Muscle layer of colon (tissue), 2 donors: ENCODE results near the gene CARNS1.
A peak's percentile ranks its signal among the peaks of the same experiment; 100 is the strongest.

ENCODE experiments used
- H3K27ac ChIP-seq: one replicate; pipeline ENCODE4 v1.7.0; 2013; ENCODE audit warnings: low read depth, mild to moderate bottlenecking, low read length, moderate library complexity
- H3K27me3 ChIP-seq, 2 donors: one replicate each; pipeline ENCODE4 v1.7.0; 2013; ENCODE audit warnings: low read length in 2 of 2, mild to moderate bottlenecking in 2 of 2; ENCODE audit not compliant: insufficient read depth in 2 of 2, control insufficient read depth in 1 of 2
- H3K36me3 ChIP-seq: one replicate; pipeline ENCODE4 v1.7.0; 2013; ENCODE audit warnings: mild to moderate bottlenecking, low read length; ENCODE audit not compliant: insufficient read depth
- H3K4me1 ChIP-seq: one replicate; pipeline ENCODE4 v1.7.0; 2013; ENCODE audit warnings: mild to moderate bottlenecking, low read length; ENCODE audit not compliant: insufficient read depth
- H3K4me3 ChIP-seq, 2 donors: one replicate each; pipeline ENCODE4 v1.7.0; 2013; ENCODE audit warnings: low read length in 2 of 2, low read depth in 1 of 2, mild to moderate bottlenecking in 1 of 2, moderate library complexity in 1 of 2
- H3K9ac ChIP-seq: one replicate; pipeline ENCODE4 v1.7.0; 2013; ENCODE audit warnings: low read length
- H3K9me3 ChIP-seq: one replicate; pipeline ENCODE4 v1.7.0; 2013; ENCODE audit warnings: mild to moderate bottlenecking, low read length
- donor health status: abdominal sarcoma.
- donor health status: Adenocarcinoma of cecum.

Gene CARNS1

DNA sequence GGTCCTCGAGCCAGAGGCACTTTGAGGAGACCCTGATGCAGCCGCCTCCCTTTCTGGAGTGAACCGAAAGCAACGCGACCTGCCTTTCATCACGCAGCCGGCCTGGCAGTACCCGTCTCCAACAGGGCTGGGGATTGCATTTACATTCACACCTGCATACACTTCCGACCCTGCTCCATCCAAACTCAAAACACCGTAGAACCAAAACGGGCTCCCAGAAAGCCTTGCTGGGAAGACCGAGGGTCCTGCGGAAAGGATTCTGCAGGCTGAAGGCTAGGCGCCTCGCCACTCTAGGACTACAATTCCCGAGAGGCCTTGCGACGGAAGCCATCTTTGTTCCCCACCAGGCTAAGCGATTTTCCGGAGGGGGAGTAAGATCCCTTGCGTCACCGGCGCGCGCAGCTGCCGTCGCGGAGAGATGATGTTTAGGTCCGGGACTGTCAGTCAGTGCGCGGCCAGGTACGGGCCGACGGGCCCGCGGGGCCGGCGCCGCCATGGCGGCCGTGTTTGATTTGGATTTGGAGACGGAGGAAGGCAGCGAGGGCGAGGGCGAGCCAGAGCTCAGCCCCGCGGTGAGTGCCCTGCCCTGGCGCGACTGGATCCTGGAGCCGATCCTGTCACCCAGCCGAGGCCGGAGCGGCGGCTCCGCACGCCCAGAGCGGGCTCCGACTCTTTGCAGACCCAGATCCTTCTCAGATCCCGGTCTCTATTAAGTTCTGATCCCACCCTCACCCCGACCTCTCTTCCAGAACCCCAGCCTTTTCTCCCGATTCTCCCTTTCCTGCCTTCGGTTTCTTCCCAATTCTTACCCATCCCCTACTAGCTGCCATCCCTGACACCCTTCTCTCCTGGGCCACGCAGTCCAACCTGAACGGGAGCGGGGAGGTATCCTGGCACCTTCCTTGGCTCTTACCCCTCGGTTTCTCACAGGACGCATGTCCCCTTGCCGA lies 12.8 kb downstream of the CARNS1 start, which contains the start of gene RPS6KB2:
Gene RPS6KB2 (plus strand): TSS at position 443 of the 950 bp plus-strand sequence. CDS start 52 bp downstream, at position 495.
- Histone ChIP-seq H3K36me3 (peaks cover 32% of the 10 kb centered on the region), H3K4me1 (peaks cover 17% of the 10 kb centered on the region), H3K27me3 (no peaks in the 10 kb centered on the region), H3K27ac (peak within 1 kb of the TSS; percentile 79), H3K9ac (peak within 1 kb of the TSS; percentile 98), H3K4me3 (peak within 1 kb of the TSS; percentile 77 to 92), H3K9me3 (no peaks in the 10 kb centered on the region)

DNA sequence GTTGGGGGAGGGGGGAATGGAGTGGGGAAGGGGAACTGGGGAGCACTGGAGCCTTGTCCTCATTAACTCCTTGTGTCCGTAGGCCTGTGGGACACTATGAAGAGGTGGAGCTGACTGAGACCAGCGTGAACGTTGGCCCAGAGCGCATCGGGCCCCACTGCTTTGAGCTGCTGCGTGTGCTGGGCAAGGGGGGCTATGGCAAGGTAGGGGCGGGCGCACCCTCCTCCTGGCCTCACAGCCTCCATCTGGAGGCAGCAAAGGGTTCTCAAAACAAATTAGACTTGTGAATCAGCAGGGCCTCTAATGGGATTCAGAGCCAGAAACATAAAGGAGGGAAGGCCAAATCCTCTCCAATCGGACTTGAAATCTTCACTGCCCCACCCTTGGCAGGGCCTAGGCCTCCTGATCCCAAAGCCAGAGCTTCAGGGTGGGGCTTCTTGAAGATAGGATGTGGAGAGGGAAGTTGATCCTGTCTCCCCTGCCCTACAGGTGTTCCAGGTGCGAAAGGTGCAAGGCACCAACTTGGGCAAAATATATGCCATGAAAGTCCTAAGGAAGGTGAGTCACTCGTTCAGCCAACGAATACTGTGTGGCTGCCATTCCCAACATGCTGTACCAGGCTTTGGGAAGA lies 13.7 kb downstream of the CARNS1 start:
- H3K4me1 ChIP-seq: peaks cover 17% of the 10 kb centered on the region
- H3K4me3 ChIP-seq: peak overlapping the region; percentile 77 to 92
- peak overlapping the region; percentile 79 for H3K27ac ChIP-seq

DNA sequence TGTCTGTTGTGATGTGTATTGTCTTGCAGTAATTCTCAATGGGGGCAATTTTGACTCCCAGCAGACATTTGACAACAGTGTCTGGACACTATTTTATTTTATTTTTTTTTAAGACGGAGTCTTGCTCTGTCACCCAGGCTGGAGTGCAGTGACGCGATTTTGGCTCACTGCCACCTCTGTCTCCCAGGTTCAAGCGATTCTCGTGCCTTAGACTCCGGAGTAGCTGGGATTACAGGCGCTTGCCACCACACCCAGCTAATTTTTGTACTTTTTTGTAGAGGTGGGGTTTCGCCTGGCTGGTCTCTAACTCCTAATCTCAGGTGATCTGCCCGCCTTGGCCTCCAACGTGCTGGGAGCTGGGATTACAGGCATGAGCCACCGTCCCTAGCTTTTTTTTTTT lies 14.2 kb downstream of the CARNS1 start:
- H3K9me3 ChIP-seq: no peaks in the 10 kb centered on the region
- H3K4me3 ChIP-seq: peak overlapping the region in 1 of 2 donors; percentile 92
- peaks cover 45% of the 10 kb centered on the region for H3K36me3 ChIP-seq
- H3K27ac ChIP-seq: no peak overlapping the region
- H3K4me1 ChIP-seq: peaks cover 17% of the 10 kb centered on the region
- H3K27me3 ChIP-seq: no peaks in the 10 kb centered on the region
- no peak overlapping the region for H3K9ac ChIP-seq

More for the DNA sequence above, 13.7 kb downstream of the CARNS1 start:
- Histone ChIP-seq H3K9me3 (no peaks in the 10 kb centered on the region), H3K9ac (peak overlapping the region; percentile 98), H3K36me3 (peaks cover 40% of the 10 kb centered on the region), H3K27me3 (no peaks in the 10 kb centered on the region)

DNA sequence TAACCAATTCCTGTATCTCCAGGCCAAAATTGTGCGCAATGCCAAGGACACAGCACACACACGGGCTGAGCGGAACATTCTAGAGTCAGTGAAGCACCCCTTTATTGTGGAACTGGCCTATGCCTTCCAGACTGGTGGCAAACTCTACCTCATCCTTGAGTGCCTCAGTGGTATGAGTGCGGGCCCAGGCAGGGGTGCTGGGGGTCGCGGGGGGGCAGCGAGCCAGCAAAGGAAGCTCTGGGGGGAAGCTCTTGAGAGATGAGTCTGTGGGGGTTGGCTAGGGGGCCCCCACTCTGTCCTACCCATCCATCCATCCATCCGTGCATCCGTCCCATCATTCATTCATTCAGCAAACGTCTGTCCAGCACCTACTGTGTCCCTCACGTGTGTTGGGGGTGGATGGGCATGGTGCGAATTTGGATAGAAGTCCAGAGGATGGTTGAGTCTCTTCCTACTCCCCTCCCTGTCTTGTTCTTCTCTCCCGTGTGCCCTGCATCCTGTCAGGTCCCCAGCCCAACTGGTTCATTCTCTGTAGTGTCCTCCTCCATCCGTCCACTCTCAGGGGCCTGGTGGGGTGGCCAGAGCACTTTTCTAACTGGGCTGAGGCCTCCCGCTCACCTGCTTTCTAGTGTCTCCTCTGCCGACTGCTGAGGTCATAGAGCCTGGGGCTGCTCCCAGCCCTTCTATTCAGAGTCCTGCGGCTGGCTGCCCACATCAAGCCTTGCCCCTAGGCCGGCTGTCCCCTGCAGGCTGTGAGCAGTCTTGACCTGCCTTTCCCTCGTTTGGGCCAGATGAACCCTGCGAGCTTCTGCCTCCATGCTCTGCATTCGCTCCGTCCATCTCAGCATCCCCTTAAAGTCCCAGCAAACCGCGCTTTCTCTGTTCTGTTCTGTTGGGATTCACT lies 16.1 kb downstream of the CARNS1 start:
- Histone ChIP-seq H3K4me1 (peaks cover 17% of the 10 kb centered on the region), H3K9ac (no peak overlapping the region), H3K27ac (no peak overlapping the region), H3K9me3 (no peaks in the 10 kb centered on the region), H3K27me3 (no peaks in the 10 kb centered on the region), H3K4me3 (no peak overlapping the region), H3K36me3 (peaks cover 45% of the 10 kb centered on the region)

DNA sequence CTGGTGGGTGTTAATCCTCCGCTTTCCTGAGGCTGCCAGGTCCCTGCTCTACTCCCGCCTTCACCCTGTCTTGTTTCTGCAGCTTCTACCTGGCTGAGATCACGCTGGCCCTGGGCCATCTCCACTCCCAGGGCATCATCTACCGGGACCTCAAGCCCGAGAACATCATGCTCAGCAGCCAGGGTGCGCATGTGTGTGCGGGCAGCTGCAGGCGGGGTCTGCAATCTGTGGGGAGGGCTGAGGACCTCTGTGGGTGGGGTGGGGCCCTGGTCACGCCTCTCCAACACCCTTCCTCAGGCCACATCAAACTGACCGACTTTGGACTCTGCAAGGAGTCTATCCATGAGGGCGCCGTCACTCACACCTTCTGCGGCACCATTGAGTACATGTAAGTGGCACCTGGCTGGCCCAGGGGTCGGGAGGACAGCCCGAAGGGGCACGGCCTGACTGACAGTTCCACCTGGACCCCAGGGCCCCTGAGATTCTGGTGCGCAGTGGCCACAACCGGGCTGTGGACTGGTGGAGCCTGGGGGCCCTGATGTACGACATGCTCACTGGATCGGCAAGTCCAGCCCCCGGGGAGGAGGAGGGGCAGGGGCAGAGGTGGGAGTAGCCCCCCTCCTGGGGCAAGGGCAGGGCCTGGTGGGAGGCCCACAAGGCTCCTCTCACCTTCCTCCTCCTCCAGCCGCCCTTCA lies 17.3 kb downstream of the CARNS1 start:
- Histone ChIP-seq H3K9me3 (no peaks in the 10 kb centered on the region), H3K27me3 (no peaks in the 10 kb centered on the region), H3K27ac (no peak overlapping the region), H3K4me1 (peaks cover 11% of the 10 kb centered on the region), H3K36me3 (peaks cover 45% of the 10 kb centered on the region), H3K4me3 (no peak overlapping the region), H3K9ac (no peak overlapping the region)

DNA sequence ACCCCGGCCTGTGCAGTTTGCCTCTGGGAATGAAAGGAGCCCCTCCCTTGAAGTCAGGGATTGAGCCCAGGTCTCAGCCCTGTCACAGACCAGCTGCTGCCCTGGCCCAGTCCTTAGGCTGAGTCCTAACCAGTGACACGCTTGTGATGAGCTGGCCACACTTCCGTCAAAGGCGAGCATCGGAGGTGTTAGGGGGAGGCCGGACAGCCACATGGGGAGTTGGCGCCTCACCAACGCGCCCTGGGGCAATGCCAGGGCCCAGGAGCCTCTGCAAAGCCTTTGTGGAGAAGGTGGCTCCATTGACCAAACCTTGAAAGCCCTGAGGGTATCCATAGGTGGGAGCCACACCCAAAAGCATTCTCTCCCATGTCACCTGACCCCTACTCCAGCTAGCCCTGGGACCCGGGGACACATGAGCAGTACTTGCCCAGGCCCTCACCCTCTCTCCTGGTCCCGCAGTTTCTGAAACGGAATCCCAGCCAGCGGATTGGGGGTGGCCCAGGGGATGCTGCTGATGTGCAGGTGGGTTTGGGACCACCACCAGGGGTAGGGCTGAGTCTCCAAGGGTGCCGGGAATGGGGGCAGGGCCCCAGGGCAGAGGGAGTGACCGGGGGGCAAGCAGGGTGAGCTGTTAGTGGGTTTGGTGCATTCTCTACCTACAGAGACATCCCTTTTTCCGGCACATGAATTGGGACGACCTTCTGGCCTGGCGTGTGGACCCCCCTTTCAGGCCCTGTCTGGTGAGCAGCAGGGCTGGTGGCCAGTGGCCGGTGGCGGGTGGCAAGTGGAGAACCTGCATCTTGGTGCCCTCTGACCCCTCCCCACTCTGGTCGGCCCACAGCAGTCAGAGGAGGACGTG lies 18.3 kb downstream of the CARNS1 start:
- Histone ChIP-seq H3K9me3 (no peaks in the 10 kb centered on the region), H3K27me3 (no peaks in the 10 kb centered on the region), H3K27ac (no peak overlapping the region), H3K4me3 (no peak overlapping the region), H3K9ac (no peak overlapping the region), H3K4me1 (peaks cover 9% of the 10 kb centered on the region), H3K36me3 (peaks cover 45% of the 10 kb centered on the region)

DNA sequence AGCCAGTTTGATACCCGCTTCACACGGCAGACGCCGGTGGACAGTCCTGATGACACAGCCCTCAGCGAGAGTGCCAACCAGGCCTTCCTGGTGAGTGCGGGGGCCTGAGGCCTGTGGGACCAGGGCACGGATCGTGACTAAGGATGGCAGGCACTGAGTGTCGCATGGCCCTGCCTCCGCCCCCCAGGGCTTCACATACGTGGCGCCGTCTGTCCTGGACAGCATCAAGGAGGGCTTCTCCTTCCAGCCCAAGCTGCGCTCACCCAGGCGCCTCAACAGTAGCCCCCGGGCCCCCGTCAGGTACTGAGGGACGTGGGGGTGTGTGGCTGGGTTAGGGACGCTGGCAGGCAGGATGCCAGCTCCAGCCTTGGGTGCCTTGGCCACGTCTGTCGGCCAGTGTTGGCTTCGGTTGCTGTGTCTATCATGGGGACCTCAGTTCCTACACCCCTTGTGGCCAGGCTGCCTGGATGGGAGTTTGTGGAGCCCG lies 19.0 kb downstream of the CARNS1 start:
- peaks cover 4% of the 10 kb centered on the region for H3K4me1 ChIP-seq
- H3K27ac ChIP-seq: no peak overlapping the region
- H3K9ac ChIP-seq: no peak overlapping the region
- H3K27me3 ChIP-seq: no peaks in the 10 kb centered on the region
- H3K4me3 ChIP-seq: no peak overlapping the region
- H3K36me3 ChIP-seq: peaks cover 43% of the 10 kb centered on the region
- no peaks in the 10 kb centered on the region for H3K9me3 ChIP-seq

DNA sequence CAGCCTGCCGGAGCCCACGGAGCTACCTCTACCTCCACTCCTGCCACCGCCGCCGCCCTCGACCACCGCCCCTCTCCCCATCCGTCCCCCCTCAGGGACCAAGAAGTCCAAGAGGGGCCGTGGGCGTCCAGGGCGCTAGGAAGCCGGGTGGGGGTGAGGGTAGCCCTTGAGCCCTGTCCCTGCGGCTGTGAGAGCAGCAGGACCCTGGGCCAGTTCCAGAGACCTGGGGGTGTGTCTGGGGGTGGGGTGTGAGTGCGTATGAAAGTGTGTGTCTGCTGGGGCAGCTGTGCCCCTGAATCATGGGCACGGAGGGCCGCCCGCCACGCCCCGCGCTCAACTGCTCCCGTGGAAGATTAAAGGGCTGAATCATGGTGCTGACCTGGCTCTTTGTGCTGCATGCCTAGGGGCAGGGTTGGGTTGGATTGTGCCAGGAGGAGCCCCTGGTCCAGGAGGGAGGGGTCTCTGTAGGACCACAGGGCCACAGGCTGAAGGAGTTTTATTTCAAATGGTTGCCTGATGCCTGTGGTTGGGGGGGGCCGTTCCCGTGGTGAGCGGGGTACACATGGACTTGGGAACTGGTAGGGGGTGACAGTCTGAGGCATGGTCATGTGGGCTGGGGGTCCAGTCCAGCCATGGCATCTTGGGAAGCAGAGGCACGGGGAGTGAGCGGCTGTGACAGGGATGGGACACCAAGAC lies 19.7 kb downstream of the CARNS1 start:
- Histone ChIP-seq H3K27me3 (no peaks in the 10 kb centered on the region), H3K27ac (no peak overlapping the region), H3K9ac (no peak overlapping the region), H3K4me3 (no peak overlapping the region), H3K36me3 (peaks cover 41% of the 10 kb centered on the region), H3K4me1 (peaks cover 5% of the 10 kb centered on the region), H3K9me3 (no peaks in the 10 kb centered on the region)

DNA sequence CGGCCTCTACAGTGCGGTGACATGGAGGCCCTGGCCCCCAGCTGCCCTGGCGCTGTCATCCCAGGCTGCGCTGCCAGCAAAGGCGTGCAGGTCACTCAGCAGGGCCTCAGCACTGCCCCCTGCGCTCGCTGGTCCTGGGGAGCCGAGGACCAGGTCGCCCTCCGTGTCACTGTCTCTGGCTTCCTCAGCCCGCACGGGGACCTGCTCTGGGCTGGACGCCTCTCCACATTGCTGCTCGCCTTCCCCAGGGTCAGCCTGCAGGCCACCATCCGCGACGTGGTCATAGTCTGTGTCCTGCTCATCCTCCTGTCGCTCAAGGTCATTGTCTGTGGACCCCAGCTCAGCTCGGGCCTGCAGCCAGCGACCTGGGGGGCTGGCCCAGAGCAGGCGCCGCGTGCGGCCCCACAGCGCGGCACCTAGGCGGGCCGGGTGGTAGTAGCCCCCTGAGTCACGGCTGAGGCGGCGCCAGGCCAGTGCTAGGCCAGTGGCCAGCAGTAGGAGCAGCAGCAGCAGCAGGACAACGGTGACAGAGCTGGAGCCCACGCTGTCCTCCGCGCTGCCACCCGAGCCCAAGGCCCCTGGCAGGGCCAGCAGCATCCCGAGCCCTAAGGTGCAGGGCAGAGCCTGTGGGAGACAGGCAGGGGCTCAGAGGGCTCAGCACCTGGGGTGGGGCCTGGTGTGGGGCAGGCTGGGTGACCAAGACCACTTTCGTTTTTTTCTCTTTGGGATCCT lies 20.4 kb downstream of the CARNS1 start:
- H3K4me1 ChIP-seq: peaks cover 5% of the 10 kb centered on the region
- H3K36me3 ChIP-seq: peaks cover 41% of the 10 kb centered on the region
- H3K9ac ChIP-seq: no peak overlapping the region
- H3K27ac ChIP-seq: no peak overlapping the region
- H3K9me3 ChIP-seq: no peaks in the 10 kb centered on the region
- H3K27me3 ChIP-seq: no peaks in the 10 kb centered on the region
- no peak overlapping the region for H3K4me3 ChIP-seq
